ENCODE measurements around the gene FOS.
"Not testable (repeated sequence)": the region's sequence is repeated elsewhere in the genome, so short reads cannot be mapped to it uniquely, and the experiment has no call there.

The FOS gene

DNA sequence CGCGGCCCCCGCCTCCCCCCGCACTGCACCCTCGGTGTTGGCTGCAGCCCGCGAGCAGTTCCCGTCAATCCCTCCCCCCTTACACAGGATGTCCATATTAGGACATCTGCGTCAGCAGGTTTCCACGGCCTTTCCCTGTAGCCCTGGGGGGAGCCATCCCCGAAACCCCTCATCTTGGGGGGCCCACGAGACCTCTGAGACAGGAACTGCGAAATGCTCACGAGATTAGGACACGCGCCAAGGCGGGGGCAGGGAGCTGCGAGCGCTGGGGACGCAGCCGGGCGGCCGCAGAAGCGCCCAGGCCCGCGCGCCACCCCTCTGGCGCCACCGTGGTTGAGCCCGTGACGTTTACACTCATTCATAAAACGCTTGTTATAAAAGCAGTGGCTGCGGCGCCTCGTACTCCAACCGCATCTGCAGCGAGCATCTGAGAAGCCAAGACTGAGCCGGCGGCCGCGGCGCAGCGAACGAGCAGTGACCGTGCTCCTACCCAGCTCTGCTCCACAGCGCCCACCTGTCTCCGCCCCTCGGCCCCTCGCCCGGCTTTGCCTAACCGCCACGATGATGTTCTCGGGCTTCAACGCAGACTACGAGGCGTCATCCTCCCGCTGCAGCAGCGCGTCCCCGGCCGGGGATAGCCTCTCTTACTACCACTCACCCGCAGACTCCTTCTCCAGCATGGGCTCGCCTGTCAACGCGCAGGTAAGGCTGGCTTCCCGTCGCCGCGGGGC is at the start of gene FOS:
Gene FOS, plus strand, starts transcription at position 407 of the 731 bp plus-strand sequence. Its CDS starts 155 bp downstream, at position 562.
- DNase-seq (ENCODE audit: low read depth in 2 of 2, low spot score in 1 of 2): peak; percentile 87 to 88

DNA sequence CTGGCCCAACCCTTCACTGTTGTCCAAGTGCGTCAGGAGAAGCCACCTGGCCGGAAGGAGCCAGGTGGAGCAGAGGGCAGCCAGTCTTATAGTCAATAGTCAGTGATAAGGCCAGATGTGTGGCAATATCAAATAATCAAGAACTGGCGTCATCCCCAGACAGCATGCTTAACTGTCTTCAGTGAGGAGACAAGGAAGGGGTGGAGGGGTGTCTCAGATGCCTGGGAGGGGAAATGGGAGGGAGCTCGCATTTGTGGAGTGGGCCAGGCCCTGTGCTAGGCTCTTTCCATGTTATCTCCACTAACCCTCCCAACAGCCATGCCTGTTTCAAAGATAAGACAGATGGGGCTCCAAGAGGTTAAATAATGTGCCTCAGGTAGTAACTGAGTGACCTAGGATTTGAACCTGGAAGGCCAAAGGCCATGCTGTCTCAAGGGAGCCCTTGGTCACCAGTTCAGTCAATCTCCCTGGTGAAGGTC is 48.9 kb upstream of the FOS start:
- DNase-seq (ENCODE audit: low read depth in 2 of 2, low spot score in 1 of 2): no peak

- DNase-seq (ENCODE audit: low read depth in 2 of 2, low spot score in 1 of 2): peak; percentile 23 to 29
These were observed 48.4 kb upstream of the FOS start for GRCh38 chr14:75230140-75230792.

DNA sequence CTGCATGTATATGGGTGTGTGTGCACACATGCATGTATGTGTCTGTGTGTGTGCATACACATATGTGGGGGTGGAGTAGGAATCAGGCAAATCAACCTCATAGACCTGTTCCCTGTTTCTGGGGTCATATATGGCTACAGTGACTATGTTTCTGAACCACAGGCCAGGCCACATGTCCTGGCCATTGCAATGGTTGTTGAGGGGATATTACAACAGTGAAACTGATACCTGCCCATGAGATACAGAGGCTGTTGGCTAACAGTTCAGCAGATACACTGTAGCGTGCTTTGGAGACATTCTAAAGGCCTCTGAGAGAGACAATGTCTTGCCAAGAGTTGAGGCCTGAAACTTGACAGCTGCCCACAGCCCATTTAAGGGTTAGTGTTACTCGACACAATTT is 47.3 kb upstream of the FOS start:
- no peak for DNase-seq (ENCODE audit: low read depth in 2 of 2, low spot score in 1 of 2)

- DNase-seq (ENCODE audit: low read depth in 2 of 2, low spot score in 1 of 2): no peak
These were observed 46.4 kb upstream of the FOS start for GRCh38 chr14:75232191-75232590.

GRCh38 chr14:75232597-75232996 is 46.0 kb upstream of the FOS start:
- peak in 1 of 2 donors; percentile 37 for DNase-seq (ENCODE audit: low read depth in 2 of 2, low spot score in 1 of 2)

DNA sequence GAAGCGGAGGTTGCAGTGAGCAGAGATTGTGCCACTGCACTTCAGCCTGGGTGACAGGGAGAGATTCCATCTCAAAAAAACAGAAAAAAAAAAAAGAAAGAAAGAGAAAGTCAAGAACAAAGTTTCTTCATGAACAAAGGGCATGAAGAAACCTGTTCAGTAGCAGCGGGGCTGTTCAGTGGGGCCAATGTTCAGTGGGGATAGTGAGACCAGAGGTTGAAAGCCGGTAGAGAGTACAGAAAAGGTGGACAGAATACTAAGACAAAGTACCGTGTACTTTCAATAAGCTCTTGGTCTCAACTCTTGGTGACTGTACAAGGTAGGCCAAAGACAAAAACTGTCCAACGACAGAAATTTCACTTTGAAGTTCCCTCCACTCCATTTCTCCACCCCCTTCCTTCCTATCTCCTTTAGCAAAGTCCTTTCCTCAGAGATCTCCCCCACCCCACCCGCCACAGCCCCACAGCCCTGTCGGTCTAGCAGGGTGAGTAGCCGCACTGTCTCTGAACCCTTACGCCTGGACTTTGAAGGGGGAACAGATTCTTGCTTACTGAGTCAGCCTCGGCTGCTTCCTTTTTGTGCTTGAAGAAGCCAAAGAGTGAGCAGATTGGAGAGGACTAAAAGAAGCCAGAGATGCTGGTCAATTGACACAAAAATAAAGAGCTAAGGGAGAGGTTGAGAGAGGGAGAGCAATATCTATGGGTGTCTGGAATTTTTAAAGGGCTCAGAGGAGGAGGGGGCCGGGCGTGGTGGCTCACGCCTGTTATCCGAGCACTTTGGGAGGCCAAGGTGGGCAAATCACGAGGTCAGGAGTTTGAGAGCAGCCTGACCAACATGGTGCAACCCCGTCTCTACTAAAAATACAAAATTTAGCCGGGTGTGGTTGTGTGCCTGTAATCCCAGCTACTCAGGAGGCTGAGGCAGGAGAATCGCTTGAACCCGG is 44.2 kb upstream of the FOS start:
- DNase-seq (ENCODE audit: low read depth in 2 of 2, low spot score in 1 of 2): no peak

DNA sequence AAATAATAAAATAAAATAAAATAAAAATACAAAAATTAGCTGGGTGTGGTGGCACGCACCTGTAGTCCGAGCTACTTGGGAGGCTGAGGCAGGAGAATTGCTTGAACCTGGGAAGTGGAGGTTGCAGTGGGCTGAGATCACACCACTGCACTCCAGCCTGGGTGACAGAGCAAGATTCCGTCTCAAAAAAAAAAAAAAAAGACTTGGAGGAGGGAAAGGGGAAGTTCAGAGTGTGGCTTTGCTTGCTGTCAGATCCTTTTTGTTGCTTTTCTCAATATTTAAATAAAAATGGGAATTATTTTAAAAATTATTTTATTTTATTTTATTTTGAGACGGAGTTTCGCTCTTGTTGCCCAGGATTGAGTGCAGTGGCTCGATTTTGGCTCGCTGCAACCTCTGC is 43.4 kb upstream of the FOS start:
- DNase-seq (ENCODE audit: low read depth in 2 of 2, low spot score in 1 of 2): not testable (repeated sequence)

GRCh38 chr14:75236467-75236866 is 42.2 kb upstream of the FOS start:
- DNase-seq (ENCODE audit: low read depth in 2 of 2, low spot score in 1 of 2): no peak

DNA sequence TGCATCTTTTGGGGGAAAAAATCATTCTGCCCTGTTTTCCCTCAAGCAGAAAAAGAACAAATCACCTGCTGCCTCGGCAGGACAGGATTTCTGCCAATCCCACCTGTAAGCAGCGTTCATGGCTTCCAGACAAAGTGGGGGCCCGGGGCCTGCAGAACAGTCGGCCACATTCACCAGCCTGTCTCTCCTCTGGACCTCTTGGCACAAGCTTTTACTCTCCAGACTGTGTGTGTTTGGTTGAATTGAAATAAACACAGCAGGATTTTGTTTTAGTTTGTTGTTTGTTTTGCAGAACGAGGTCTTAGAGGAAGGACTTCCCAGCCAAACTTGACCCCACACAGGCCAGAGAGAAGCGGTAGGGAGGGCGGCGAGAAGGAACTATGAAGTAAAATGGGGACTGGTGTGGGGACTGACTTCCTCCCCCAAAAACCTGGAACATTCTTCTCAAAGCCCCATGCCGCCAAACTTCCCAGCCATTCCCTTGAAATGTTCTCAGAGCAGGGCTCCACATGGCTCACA is 41.7 kb upstream of the FOS start:
- DNase-seq (ENCODE audit: low read depth in 2 of 2, low spot score in 1 of 2): no peak

- DNase-seq (ENCODE audit: low read depth in 2 of 2, low spot score in 1 of 2): no peak
These were observed 39.7 kb upstream of the FOS start for GRCh38 chr14:75238756-75239455.

DNA sequence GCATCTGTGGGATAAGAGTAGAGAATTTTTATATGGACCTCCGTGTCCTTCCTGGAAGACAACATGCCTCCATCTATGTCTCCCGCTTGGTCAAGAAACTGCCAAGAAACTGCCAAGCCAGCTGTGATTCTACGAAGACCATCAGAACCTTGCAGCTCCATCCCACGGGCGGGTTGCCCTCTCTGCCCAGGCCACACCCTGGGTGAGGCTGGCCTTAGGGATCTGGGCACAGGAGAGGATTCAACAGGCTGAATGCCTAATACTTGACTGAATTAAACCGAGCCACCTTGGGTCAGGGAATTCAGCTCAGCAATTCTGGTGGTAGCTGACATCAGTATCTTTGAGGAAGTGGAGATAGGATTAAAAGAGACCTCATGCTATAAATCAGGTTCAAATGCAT is 37.8 kb upstream of the FOS start:
- no peak for DNase-seq (ENCODE audit: low read depth in 2 of 2, low spot score in 1 of 2)

DNA sequence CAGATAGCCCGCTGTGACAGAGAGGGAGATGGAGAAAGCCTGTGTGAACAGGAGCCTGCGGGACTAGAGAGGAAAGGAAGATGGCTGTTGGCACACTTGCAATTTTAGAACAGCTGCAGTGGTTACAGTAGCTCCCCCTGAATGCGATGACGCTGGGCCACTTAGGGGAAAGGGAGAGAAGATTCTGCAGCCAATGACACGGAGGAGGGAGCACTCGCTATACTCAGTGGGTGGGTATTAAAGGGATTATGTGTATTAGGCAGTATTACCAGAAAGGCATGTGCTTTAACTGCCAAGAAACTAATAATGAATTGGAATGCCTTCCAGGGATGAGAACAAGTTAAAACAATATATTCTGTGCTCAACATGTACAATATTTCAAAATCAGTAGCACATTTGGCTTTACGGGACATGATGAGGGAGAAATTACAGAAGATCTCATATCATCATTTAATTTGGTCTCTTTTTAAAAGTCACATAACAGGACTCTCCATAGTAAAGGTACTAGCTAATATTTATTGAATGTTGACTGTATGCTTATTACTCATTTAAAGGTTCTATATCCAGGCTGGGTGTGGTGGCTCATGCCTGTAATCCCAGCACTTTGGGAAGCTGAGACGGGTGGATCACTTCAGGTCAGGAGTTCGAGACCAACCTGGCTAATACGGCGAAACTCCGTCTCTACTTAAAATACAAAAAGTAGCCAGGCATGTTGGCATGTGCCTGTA is 35.9 kb upstream of the FOS start:
- no peak for DNase-seq (ENCODE audit: low read depth in 2 of 2, low spot score in 1 of 2)

- DNase-seq (ENCODE audit: low read depth in 2 of 2, low spot score in 1 of 2): no peak
These were observed 34.5 kb upstream of the FOS start for GRCh38 chr14:75244121-75244520.

- DNase-seq (ENCODE audit: low read depth in 2 of 2, low spot score in 1 of 2): no peak
These were observed 31.9 kb upstream of the FOS start for GRCh38 chr14:75246546-75247285.

GRCh38 chr14:75247286-75247922 is 31.2 kb upstream of the FOS start:
- DNase-seq (ENCODE audit: low read depth in 2 of 2, low spot score in 1 of 2): peak; percentile 16 to 34

- DNase-seq (ENCODE audit: low read depth in 2 of 2, low spot score in 1 of 2): no peak
These were observed 30.7 kb upstream of the FOS start for GRCh38 chr14:75247939-75248338.

DNA sequence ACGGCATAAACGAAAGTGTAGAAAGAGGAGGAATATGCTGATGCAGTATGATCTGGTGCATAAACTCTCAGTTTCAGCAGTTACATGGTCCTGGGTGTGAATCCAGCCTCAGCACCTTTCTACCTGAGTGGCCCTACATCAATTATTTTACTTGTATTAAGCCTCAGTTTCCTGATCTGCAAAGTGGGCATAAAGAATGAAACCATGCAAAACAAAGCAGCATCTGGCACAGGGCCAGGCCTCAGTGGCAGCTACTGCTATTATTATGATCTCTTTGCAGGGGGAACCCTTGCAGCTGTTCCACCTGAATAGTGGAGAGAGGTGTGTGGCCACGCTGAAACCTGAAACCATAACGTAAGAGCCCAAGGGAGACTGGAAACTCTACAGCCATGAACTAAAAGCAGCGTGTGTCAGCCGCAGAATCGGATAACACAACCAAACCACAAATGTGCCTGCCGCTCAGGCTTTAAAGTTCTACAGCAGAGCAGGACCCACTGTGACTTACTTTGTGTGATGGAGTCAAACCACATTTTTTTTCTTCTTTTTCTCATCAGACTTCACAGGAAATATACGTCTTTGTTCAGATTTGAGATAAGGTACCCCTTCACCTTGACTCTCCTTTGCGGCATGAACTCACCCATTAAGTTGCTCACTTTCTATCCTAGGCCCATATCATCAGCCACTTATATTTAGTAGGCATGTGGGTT is 29.2 kb upstream of the FOS start:
- DNase-seq (ENCODE audit: low read depth in 2 of 2, low spot score in 1 of 2): peak; percentile 59 to 75
